ENCODE results near the gene PPP1R36. TPM values are rescaled to one million over a fixed set of nuclear protein-coding genes. Genes with fewer than 3 reads are reported as not detected.
"Not testable (repeated sequence)": the region's sequence is repeated elsewhere in the genome, so short reads cannot be mapped to it uniquely, and the experiment has no call there.

Gene PPP1R36
- total and polyA plus RNA-seq, 2 of the 8 experiments (the other 6 are each of a cell fraction or from before 2014, with no cell fraction given): 0.39 to 0.93 TPM

- peaks cover 0 to 12% (median 4%) of the 10 kb centered on the region in 4 experiments; a peak in 5 of 8 replicates for H3K36me3 ChIP-seq (ENCODE audit: control insufficient read depth in 2 of 4, insufficient read depth in 4 of 4, low read length in 3 of 4)
- not testable (repeated sequence) for H3K23me2 ChIP-seq (ENCODE audit: low read depth, low read length); H3K23ac ChIP-seq (ENCODE audit: insufficient read length); H3K9me3 ChIP-seq (ENCODE audit: insufficient read depth in 2 of 2, low read depth in 1 of 2, low read length in 1 of 2); FAIRE-seq; H2BK120ac ChIP-seq (replicated peaks; ENCODE audit: low read depth, low read length); H3K27ac ChIP-seq (ENCODE audit: low read depth, low read length); H3K79me1 ChIP-seq (ENCODE audit: low read depth, low read length); H3K56ac ChIP-seq (replicated peaks; ENCODE audit: insufficient read length, low read depth, low read length); H2BK5ac ChIP-seq (ENCODE audit: low read depth, low read length); H4K20me1 ChIP-seq (replicated peaks in 1 of 2; ENCODE audit: control insufficient read depth in 1 of 2, insufficient read depth in 2 of 2, low read length in 2 of 2); H2BK12ac ChIP-seq (ENCODE audit: low read depth, low read length); H2AFZ ChIP-seq (ENCODE audit: low read length); H3K4me1 ChIP-seq (replicated peaks in 1 of 4; ENCODE audit: control insufficient read depth in 3 of 4, insufficient read depth in 4 of 4, low read length in 3 of 4); H3K4me2 ChIP-seq (ENCODE audit: insufficient read depth in 1 of 2, low read depth in 2 of 2, low read length in 2 of 2); DNase-seq (ENCODE audit: low read depth in 1 of 2, low spot score in 2 of 2); H2AK5ac ChIP-seq (ENCODE audit: low read depth, low read length); H4K91ac ChIP-seq (replicated peaks; ENCODE audit: insufficient read length, low read length); H4K8ac ChIP-seq (ENCODE audit: extremely low read depth, insufficient read depth, low read length); H3K4me3 ChIP-seq (ENCODE audit: extremely low read depth in 1 of 4, insufficient read depth in 2 of 4, low read depth in 3 of 4, low read length in 4 of 4); H3K9ac ChIP-seq (replicated peaks in 1 of 4; ENCODE audit: extremely low read depth in 1 of 4, low read depth in 3 of 4, low read length in 3 of 4); H3K4ac ChIP-seq (replicated peaks; ENCODE audit: insufficient read length, low read depth, low read length); H2BK15ac ChIP-seq (ENCODE audit: low read length); H2BK20ac ChIP-seq (ENCODE audit: low read length); H4K5ac ChIP-seq (ENCODE audit: insufficient read length, low read depth, low read length); H3K18ac ChIP-seq (ENCODE audit: extremely low read depth, low read length); H3K14ac ChIP-seq (ENCODE audit: insufficient read length); H3K27me3 ChIP-seq (replicated peaks in 1 of 4; ENCODE audit: control insufficient read depth in 3 of 4, extremely low read depth in 1 of 4, insufficient read depth in 3 of 4, low read length in 3 of 4)
- ChIA-PET CTCF (ENCODE audit: partially characterized antibody) (interaction anchor here (1.0 kb wide), 1 partner anchor 23 kb away, joined by 5 read pairs; the partner anchor contains the start of gene HSPA2), POLR2A (ENCODE audit: partially characterized antibody) (interaction anchor here (5.5 kb wide), 1 partner anchor 23 kb away, joined by 27 read pairs; the partner anchor contains the start of gene HSPA2)
- H3K79me2 ChIP-seq (ENCODE audit: control insufficient read depth in 1 of 2, insufficient read depth in 2 of 2, low read length in 2 of 2): peaks cover 0 to 70% of the 10 kb centered on the region in 2 experiments; a peak in 2 of 4 replicates
- WGBS, 2 experiments (ENCODE audit: extremely low coverage in 1 of 2, insufficient coverage in 1 of 2, insufficient read length in 1 of 2, insufficient replicate concordance in 2 of 2, low coverage in 1 of 2, low lambda C conversion rate in 2 of 2, missing lambda C conversion rate in 1 of 2): 96% methylated on average over 6 of the region's 6 CpGs; no CpG with 5 or more reads in 1 of the 2 experiments
Measured at GRCh38 chr14:64517667-64518066, 32.1 kb upstream of the PPP1R36 start.
